ENCODE measurements around the gene RABGAP1L. TPM values are rescaled to one million over a fixed set of nuclear protein-coding genes. Genes with fewer than 3 reads are reported as not detected.
"Not testable (repeated sequence)": the region's sequence is repeated elsewhere in the genome, so short reads cannot be mapped to it uniquely, and the experiment has no call there.

Gene RABGAP1L
- total RNA-seq, 1 experiment from 2014 or later, result 43.9 TPM

DNA sequence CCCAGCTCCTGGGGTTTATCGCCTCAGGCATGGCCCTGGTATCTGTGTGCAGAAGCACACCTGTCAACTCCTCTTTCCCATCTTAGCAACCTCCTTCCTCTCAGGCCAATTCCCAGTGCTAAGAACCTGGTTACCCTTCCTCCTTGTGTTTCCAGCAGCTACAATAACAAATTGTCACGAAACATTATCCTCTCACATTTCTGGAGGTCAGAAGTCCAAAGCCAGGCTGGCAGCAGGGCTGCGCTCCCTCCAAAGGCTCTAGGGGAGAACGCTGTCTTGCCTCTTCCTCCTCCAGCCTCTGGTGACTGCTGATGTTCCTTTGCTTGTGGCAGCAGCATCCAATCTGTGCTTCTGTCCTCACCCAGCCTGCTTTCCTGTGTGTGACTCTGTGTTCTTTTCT lies 874.6 kb downstream of the RABGAP1L start:
- no peak for DNase-seq (ENCODE audit: low spot score)

GRCh38 chr1:175034775-175035174 lies 875.5 kb downstream of the RABGAP1L start:
- no peak for DNase-seq (ENCODE audit: low spot score)

DNA sequence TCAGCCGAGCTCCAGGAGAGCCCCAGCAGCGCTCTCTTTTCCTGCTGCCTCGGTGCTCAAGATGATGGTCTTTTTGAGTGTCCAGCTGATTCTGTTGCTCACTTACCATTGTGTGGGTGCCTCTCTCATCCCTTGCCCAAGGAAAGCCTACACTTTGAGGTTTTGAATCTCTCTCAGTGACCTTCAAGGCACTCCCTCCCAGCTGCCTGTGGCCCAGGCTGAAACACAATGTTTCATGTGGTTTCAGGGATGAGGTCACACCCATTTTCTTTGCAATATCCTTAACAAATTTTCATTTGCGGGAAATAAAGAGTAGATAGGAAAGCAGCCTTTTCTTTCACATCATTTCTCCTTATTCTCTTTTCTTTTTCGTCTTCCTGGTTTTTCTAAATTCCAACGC lies 876.5 kb downstream of the RABGAP1L start:
- no peak for DNase-seq (ENCODE audit: low spot score)

GRCh38 chr1:175036476-175036875 lies 877.2 kb downstream of the RABGAP1L start:
- no peak for DNase-seq (ENCODE audit: low spot score)

DNA sequence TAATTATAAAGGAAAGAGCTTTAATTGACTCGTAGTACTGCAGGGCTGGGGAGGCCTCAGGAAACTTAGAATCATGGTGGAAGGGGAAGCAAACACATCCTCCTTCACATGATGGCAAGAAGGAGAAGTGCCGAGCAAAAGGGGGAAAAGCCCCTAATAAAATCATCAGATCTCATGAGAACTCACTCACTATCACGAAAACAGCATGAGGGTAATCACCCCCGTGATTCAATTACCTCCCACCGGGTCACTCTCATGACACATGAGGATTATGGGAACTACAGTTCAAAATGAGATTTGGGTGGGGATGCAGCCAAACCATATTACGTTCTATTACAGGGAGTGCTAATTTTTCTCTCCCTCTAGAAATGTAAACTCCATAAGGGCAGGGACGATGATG lies 878.1 kb downstream of the RABGAP1L start:
- no peak for DNase-seq (ENCODE audit: low spot score)

- DNase-seq (ENCODE audit: low spot score), result no peak
Observed at GRCh38 chr1:175040324-175040879, 881.1 kb downstream of the RABGAP1L start.

GRCh38 chr1:175042650-175043049 lies 883.3 kb downstream of the RABGAP1L start:
- DNase-seq (ENCODE audit: low spot score), result no peak

DNA sequence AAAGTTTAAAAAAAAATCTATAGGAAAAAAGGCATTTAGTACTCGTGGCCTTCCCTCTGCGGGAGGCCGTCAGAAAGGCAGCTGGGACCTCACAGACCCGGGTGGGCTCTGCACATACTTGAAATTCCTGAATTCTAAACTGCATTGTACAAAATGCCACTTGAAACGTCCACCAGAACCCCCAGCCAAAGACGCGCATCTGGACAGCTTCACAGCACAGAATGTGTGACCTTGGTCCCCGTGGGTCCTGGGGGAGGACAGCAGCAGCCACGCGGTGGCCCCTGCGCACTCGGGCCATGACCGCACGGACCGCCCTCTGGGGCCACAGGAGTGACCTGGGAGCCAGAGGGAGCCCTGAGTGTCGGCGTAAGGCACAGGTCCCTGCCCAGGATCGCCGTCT lies 884.5 kb downstream of the RABGAP1L start:
- DNase-seq (ENCODE audit: low spot score), result no peak

DNA sequence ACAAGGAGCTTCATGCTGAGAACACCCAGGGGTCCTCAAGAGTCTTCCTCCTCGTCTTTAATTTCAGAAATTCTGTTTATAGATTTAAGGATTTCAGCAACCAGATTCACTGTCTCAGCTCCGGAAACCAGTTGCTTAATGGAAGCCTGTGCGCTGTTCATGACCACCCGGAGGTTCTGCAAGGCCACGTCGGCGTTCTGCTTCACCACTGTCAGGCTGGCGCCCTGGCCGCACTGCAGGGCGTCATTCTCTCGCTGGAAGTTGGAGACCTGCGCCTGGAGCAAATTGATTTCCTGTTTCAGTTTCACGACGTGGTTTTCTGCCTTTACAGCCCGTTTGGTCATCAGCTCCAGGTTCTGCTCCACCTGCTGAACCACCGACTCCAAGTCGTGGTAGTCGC lies 885.3 kb downstream of the RABGAP1L start:
- not testable (repeated sequence) for DNase-seq (ENCODE audit: low spot score)

Other genes with a start within 250 kb of the RABGAP1L start
- not detected in 2 replicates for gene SERPINC1, start 242.2 kb upstream of the RABGAP1L start, total RNA-seq (2014; rRNA removed; shearing (Covaris generic))
- gene RC3H1, start 137.2 kb upstream of the RABGAP1L start, total RNA-seq (2014; rRNA removed; shearing (Covaris generic)), result 24.3 and 26.6 TPM in 2 replicates